ENCODE measurements around the gene FUBP1. TPM values are rescaled to one million over a fixed set of nuclear protein-coding genes. Genes with fewer than 3 reads are reported as not detected.
"Not testable (repeated sequence)": the region's sequence is repeated elsewhere in the genome, so short reads cannot be mapped to it uniquely, and the experiment has no call there.

The FUBP1 gene
- polyA plus RNA-seq, 1 of the 3 experiments (the other 2 are of a cell fraction) = 64.1 TPM

DNA sequence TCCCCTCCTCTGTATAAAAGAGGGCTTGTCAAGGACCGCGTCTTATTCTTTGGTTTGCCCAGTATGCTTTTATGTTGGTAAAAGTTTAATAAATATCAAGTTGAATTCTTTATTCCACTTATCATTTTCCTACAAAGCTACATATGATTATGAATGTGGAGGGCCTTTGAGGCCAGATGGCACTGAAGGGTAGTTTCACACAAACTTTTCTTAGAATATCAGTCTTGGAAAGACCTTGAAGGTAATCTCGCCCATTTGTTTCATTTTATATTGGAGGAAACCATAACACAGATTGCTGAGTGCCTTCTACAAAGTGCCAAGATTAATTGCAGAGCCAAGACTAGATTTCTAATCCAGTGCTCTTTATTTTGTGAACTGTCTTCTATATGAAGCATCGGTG lies 5.8 kb upstream of the FUBP1 start:
- H3K4me3 ChIP-seq (ENCODE audit: low read depth in 2 of 2, low read length in 1 of 2) = no peak overlapping the region
- CTCF ChIA-PET = no interaction called here
- WGBS (ENCODE audit: low lambda C conversion rate) = 99% methylated on average over 4 of the region's 4 CpGs
- H3K79me2 ChIP-seq (ENCODE audit: insufficient read depth) = peaks cover 95% of the 10 kb centered on the region
- no peaks in the 10 kb centered on the region for H3K27me3 ChIP-seq (ENCODE audit: insufficient read depth)
- H3K9me3 ChIP-seq = no peaks in the 10 kb centered on the region
- DNase-seq = no peak
- no peaks in the 10 kb centered on the region for H3K9me2 ChIP-seq
- no peak overlapping the region for H3K27ac ChIP-seq (ENCODE audit: low read depth in 2 of 2, low read length in 1 of 2)
- H3K4me2 ChIP-seq = no peak overlapping the region
- no peak overlapping the region for H3K9ac ChIP-seq
- no peaks in the 10 kb centered on the region for H3F3A ChIP-seq (replicated peaks; ENCODE audit: insufficient read depth)
- TF ChIP-seq MAX (IDR thresholded peaks at IDR 0.05; ENCODE audit: low read depth) (no peak), FOXM1 (IDR thresholded peaks at IDR 0.05; ENCODE audit: low read depth) (no peak), JUND (IDR thresholded peaks at IDR 0.05) (no peak), RXRA (IDR thresholded peaks at IDR 0.05; ENCODE audit: borderline replicate concordance, low read depth) (no peak), YY1 (IDR thresholded peaks at IDR 0.05; ENCODE audit: low read depth) (no peak), POLR2AphosphoS5 (IDR thresholded peaks at IDR 0.05; ENCODE audit: low read depth, low read length) (no peak), EP300 (IDR thresholded peaks at IDR 0.05; ENCODE audit: borderline replicate concordance in 1 of 2, low read depth in 1 of 2, low read length in 1 of 2) (no peak), GATA2 (CRISPR knock-in tag; IDR thresholded peaks at IDR 0.05) (no peak), FOXJ3 (CRISPR knock-in tag; IDR thresholded peaks at IDR 0.05) (no peak), ZBTB33 (IDR thresholded peaks at IDR 0.05; ENCODE audit: borderline replicate concordance, low read depth) (no peak)
- POLR2A ChIA-PET = no interaction called here
- peaks cover 11 to 18% of the 10 kb centered on the region in 2 experiments for H3K36me3 ChIP-seq (replicated peaks in 1 of 2; ENCODE audit: control insufficient read depth in 1 of 2, insufficient read depth in 2 of 2, low read length in 1 of 2)
- no peaks in the 10 kb centered on the region for H4K20me1 ChIP-seq (ENCODE audit: insufficient read depth)
- no peak overlapping the region for H2AFZ ChIP-seq (ENCODE audit: low read depth)
- peaks cover 0 to 4% of the 10 kb centered on the region in 2 experiments; a peak in 3 of 4 replicates for H3K4me1 ChIP-seq (ENCODE audit: control insufficient read depth in 1 of 2, insufficient read depth in 2 of 2, low read depth in 1 of 2, low read length in 1 of 2)

DNA sequence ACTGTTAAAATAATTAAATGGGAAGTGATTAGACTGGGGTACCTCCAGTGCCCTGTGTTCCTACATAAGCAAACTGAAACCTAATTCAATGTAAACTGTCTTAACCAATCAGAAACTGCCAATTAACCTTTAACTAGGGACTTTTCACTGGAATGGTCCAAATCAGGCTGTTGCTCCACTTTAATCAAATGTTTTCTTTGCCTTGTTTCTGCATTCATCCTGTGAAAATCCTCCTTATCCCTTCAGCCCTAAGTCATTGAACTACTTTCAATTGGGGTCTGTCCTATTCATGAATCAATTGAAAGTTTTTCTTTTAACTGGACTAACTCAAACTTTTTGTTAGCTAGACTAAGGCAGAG lies 5.1 kb upstream of the FUBP1 start:
- Histone ChIP-seq H3K4me3 (ENCODE audit: low read depth in 2 of 2, low read length in 1 of 2) (no peak overlapping the region), H3K9me3 (no peaks in the 10 kb centered on the region), H3K27me3 (ENCODE audit: insufficient read depth) (no peaks in the 10 kb centered on the region), H2AFZ (ENCODE audit: low read depth) (no peak overlapping the region), H3K4me2 (no peak overlapping the region), H3K79me2 (ENCODE audit: insufficient read depth) (peaks cover 90% of the 10 kb centered on the region), H4K20me1 (ENCODE audit: insufficient read depth) (no peaks in the 10 kb centered on the region), H3K36me3 (replicated peaks in 1 of 2; ENCODE audit: control insufficient read depth in 1 of 2, insufficient read depth in 2 of 2, low read length in 1 of 2) (peaks cover 10 to 18% of the 10 kb centered on the region in 2 experiments), H3K27ac (ENCODE audit: low read depth in 2 of 2, low read length in 1 of 2) (no peak overlapping the region), H3K9me2 (no peaks in the 10 kb centered on the region), H3K9ac (no peak overlapping the region), H3F3A (replicated peaks; ENCODE audit: insufficient read depth) (no peaks in the 10 kb centered on the region), H3K4me1 (ENCODE audit: control insufficient read depth in 1 of 2, insufficient read depth in 2 of 2, low read depth in 1 of 2, low read length in 1 of 2) (peaks cover 0 to 4% of the 10 kb centered on the region in 2 experiments; a peak in 3 of 4 replicates)
- no peak for DNase-seq
- TF ChIP-seq SMC3 (IDR thresholded peaks at IDR 0.05; ENCODE audit: low read depth, low read length) (no peak), MXI1 (IDR thresholded peaks at IDR 0.05; ENCODE audit: low read depth, low read length) (no peak), ELF1 (IDR thresholded peaks at IDR 0.05) (no peak), CTCF (IDR thresholded peaks at IDR 0.05) (no peak), TAF1 (IDR thresholded peaks at IDR 0.05; ENCODE audit: borderline replicate concordance, low read depth, low read length) (no peak), RAD21 (IDR thresholded peaks at IDR 0.05; ENCODE audit: low read length) (no peak), NFIC (IDR thresholded peaks at IDR 0.05; ENCODE audit: borderline replicate concordance) (no peak)
- TF ChIP-seq, protein P1, sequence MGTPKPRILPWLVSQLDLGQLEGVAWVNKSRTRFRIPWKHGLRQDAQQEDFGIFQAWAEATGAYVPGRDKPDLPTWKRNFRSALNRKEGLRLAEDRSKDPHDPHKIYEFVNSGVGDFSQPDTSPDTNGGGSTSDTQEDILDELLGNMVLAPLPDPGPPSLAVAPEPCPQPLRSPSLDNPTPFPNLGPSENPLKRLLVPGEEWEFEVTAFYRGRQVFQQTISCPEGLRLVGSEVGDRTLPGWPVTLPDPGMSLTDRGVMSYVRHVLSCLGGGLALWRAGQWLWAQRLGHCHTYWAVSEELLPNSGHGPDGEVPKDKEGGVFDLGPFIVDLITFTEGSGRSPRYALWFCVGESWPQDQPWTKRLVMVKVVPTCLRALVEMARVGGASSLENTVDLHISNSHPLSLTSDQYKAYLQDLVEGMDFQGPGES (IDR thresholded peaks at IDR 0.05; ENCODE audit: low read depth, low read length) = no peak
- CTCF ChIA-PET = no interaction called here
- POLR2A ChIA-PET = no interaction called here

- POLR2A ChIA-PET; H3K27me3 ChIP-seq (ENCODE audit: insufficient read depth); DNase-seq; H3K4me3 ChIP-seq (ENCODE audit: low read depth in 2 of 2, low read length in 1 of 2); H3K9me2 ChIP-seq; H3F3A ChIP-seq (replicated peaks; ENCODE audit: insufficient read depth); H3K9ac ChIP-seq; H3K9me3 ChIP-seq; H4K20me1 ChIP-seq (ENCODE audit: insufficient read depth); H3K4me2 ChIP-seq; H3K4me1 ChIP-seq (ENCODE audit: control insufficient read depth in 1 of 2, insufficient read depth in 2 of 2, low read depth in 1 of 2, low read length in 1 of 2); H3K27ac ChIP-seq (ENCODE audit: low read depth in 2 of 2, low read length in 1 of 2); H2AFZ ChIP-seq (ENCODE audit: low read depth): not testable (repeated sequence)
- WGBS (ENCODE audit: low lambda C conversion rate) = 80% methylated on average over 7 of the region's 8 CpGs
- Histone ChIP-seq H3K36me3 (replicated peaks in 1 of 2; ENCODE audit: control insufficient read depth in 1 of 2, insufficient read depth in 2 of 2, low read length in 1 of 2) (peaks cover 10 to 18% of the 10 kb centered on the region in 2 experiments), H3K79me2 (ENCODE audit: insufficient read depth) (peaks cover 90% of the 10 kb centered on the region)
- CTCF ChIA-PET = interaction anchor here (1.5 kb wide), 1 partner anchor 131 kb away, joined by 4 read pairs; no protein-coding TSS in a partner anchor
These were observed 4.6 kb upstream of the FUBP1 start for GRCh38 chr1:77983352-77983996.
